ENCODE data around the gene MYO1E. TPM values are rescaled to one million over a fixed set of nuclear protein-coding genes. Genes with fewer than 3 reads are reported as not detected.

MYO1E gene
- total and polyA plus RNA-seq, 2 of the 4 experiments (the other 2 are of a cell fraction) = 13.4 to 37.3 TPM

GRCh38 chr15:59104602-59104911 is 268.1 kb downstream of the MYO1E start:
- H4K20me1 ChIP-seq (ENCODE audit: insufficient read depth, low read length) = no peaks in the 10 kb centered on the region
- dilution Hi-C loops (cut with HindIII; ENCODE audit: low sequenced_read_pairs, unreplicated experiment) = no loop called here
- H4K91ac ChIP-seq (ENCODE audit: insufficient read depth, low read depth, low read length) = peak overlapping the region; percentile 55
- peak overlapping the region; percentile 59 for H3K18ac ChIP-seq (ENCODE audit: low read depth, low read length)
- peak overlapping the region; percentile 42 for H3K4ac ChIP-seq (ENCODE audit: low read depth, low read length)
- DNase-seq = no peak
- peaks cover 13 to 29% of the 10 kb centered on the region in 2 experiments for H3K79me1 ChIP-seq (ENCODE audit: low read depth in 1 of 2, low read length in 2 of 2)
- peak overlapping the region; percentile 88; the same call in 1 of the 2 replicates for H3K56ac ChIP-seq (ENCODE audit: extremely low read depth, insufficient read depth, low read length)
- H2AK9ac ChIP-seq (replicated peaks; ENCODE audit: low read depth, low read length, poor library complexity) = no peak overlapping the region
- H3K27me3 ChIP-seq (ENCODE audit: control insufficient read depth, insufficient read depth, low read length) = no peaks in the 10 kb centered on the region
- peak overlapping the region; percentile 90 for H3K14ac ChIP-seq (replicated peaks; ENCODE audit: low read depth, low read length)
- ChIA-PET CTCF (no interaction called here), POLR2A (ENCODE audit: unreplicated experiment) (no interaction called here)
- peak overlapping the region; percentile 77 for H4K5ac ChIP-seq (ENCODE audit: low read depth, low read length)
- no TSS peak for BruUV-seq (replicated peaks)
- peak; percentile 4; the same call in 1 of the 2 replicates for ATAC-seq (ENCODE audit: low read depth)
- peak overlapping the region; percentile 75 for H2BK5ac ChIP-seq (ENCODE audit: low read depth, low read length, poor library complexity, severe bottlenecking)
- no peak overlapping the region for H2BK20ac ChIP-seq (ENCODE audit: low read depth, low read length)
- no peaks in the 10 kb centered on the region for H3K9me3 ChIP-seq (ENCODE audit: control insufficient read depth, insufficient read depth, low read length)
- H3K9me1 ChIP-seq (ENCODE audit: insufficient read depth, low read length) = peaks cover 4% of the 10 kb centered on the region; the same call in 1 of the 2 replicates
- H2BK120ac ChIP-seq (ENCODE audit: low read depth, low read length) = peak overlapping the region; percentile 7
- H2BK15ac ChIP-seq (ENCODE audit: low read depth, low read length) = no peak overlapping the region
- in situ Hi-C loops (cut with MboI; ENCODE audit: low sequenced_read_pairs) = no loop called here
- H3K23ac ChIP-seq (ENCODE audit: low read depth, low read length) = peak overlapping the region; percentile 20
- H3K36me3 ChIP-seq (ENCODE audit: control insufficient read depth, insufficient read depth, low read length) = peaks cover 3% of the 10 kb centered on the region
- peak overlapping the region; percentile 79 for H3K9ac ChIP-seq (ENCODE audit: low read depth, low read length)
- no peak overlapping the region for H2AK5ac ChIP-seq (ENCODE audit: low read depth, low read length)
- H3K27ac ChIP-seq (ENCODE audit: insufficient read depth, low read length) = peak overlapping the region; percentile 65
- peak overlapping the region; percentile 90 for H2AFZ ChIP-seq (replicated peaks; ENCODE audit: low read length, poor library complexity)
- intact Hi-C loops (cut with micrococcal nuclease) = no loop called here
- peak overlapping the region; percentile 70 to 93 for H4K8ac ChIP-seq (ENCODE audit: low read depth in 2 of 2, low read length in 2 of 2)
- WGBS, 2 experiments (ENCODE audit: extremely low coverage in 2 of 2, insufficient read length in 1 of 2) = no CpG with 5 or more reads among the region's 9 CpGs
- no peak for TF ChIP-seq NFE2L2 (IDR thresholded peaks at IDR 0.05; ENCODE audit: low read depth, low read length)
- no peak for TF ChIP-seq RCOR1 (IDR thresholded peaks at IDR 0.05; ENCODE audit: insufficient replicate concordance, low read length)
- no peak for TF ChIP-seq FOS (IDR thresholded peaks at IDR 0.05; ENCODE audit: low read depth, low read length)
- TF ChIP-seq RFX5 (IDR thresholded peaks at IDR 0.05; ENCODE audit: low read depth, low read length) = no peak
- no peak for TF ChIP-seq RAD21 (IDR thresholded peaks at IDR 0.05; ENCODE audit: low read length)
- no peak for TF ChIP-seq CEBPB (IDR thresholded peaks at IDR 0.05; ENCODE audit: low read depth, low read length)
- TF ChIP-seq BHLHE40 (IDR thresholded peaks at IDR 0.05; ENCODE audit: low read depth, low read length) = no peak
- TF ChIP-seq MAZ (IDR thresholded peaks at IDR 0.05; ENCODE audit: borderline replicate concordance, low read depth, low read length) = no peak
- no peak for TF ChIP-seq MAFK (IDR thresholded peaks at IDR 0.05; ENCODE audit: low read depth, low read length)
- TF ChIP-seq USF2 (IDR thresholded peaks at IDR 0.05; ENCODE audit: low read depth, low read length) = no peak
- peak overlapping the region; percentile 91 for H3K4me2 ChIP-seq (ENCODE audit: low read depth, low read length)
- no peaks in the 10 kb centered on the region for H3K4me1 ChIP-seq (ENCODE audit: control insufficient read depth, insufficient read depth, low read length)
- H3K4me3 ChIP-seq (ENCODE audit: insufficient read depth, low read depth, low read length) = peak overlapping the region; percentile 77

Data from IMR-90 (cell line).